ENCODE data around the gene WDR43. TPM values are rescaled to one million over a fixed set of nuclear protein-coding genes. Genes with fewer than 3 reads are reported as not detected.
A peak's percentile ranks its signal among the peaks of the same experiment; 100 is the strongest.

WDR43 gene
- total and polyA plus RNA-seq, 4 donors, result 9.0 to 53.1 (median 29.3) TPM

DNA sequence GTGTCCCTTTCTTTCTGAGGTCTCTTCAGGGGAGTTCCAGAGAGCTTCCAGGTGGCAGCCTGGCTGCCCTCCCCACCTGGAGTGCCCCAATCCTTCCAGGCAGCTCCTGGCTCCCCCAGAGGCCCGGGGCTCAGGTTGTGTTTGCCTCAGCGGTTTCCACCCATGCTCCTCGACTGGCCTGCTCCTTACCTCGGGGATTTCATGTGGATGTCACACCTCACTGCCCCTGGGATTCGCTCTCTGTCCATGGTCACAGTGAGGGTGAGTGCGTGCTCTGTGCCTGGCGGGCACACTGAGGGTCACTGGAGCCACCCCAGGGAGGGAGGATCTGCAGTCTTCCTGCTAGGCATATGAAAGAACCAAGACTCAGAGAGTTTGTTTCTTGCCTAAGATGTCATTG, 84.6 kb downstream of the WDR43 start:
- ATAC-seq (ENCODE audit: low FRiP score), result no peak
- 65 to 78% methylated on average over 7 of the region's 7 CpGs for WGBS, 2 donors
- intact Hi-C loops (cut with DNase I), result no loop called here
- H3K9me3 ChIP-seq (ENCODE audit: control insufficient read depth, low read length), result no peaks in the 10 kb centered on the region
- H3K4me3 ChIP-seq (ENCODE audit: low read length in 2 of 2), result no peak overlapping the region
- no peak overlapping the region for H3K27ac ChIP-seq (ENCODE audit: low read depth in 1 of 2, low read length in 2 of 2)
- peak in 1 of 2 donors; percentile 64 for DNase-seq
- H3K4me1 ChIP-seq (ENCODE audit: control insufficient read depth in 1 of 2, insufficient read depth in 2 of 2, low read length in 2 of 2), result no peaks in the 10 kb centered on the region
- no peaks in the 10 kb centered on the region for H3K36me3 ChIP-seq (ENCODE audit: control insufficient read depth in 1 of 2, insufficient read depth in 2 of 2, low read length in 1 of 2)
- no peaks in the 10 kb centered on the region for H3K27me3 ChIP-seq (ENCODE audit: control insufficient read depth in 1 of 2, insufficient read depth in 2 of 2, low read length in 1 of 2)

DNA sequence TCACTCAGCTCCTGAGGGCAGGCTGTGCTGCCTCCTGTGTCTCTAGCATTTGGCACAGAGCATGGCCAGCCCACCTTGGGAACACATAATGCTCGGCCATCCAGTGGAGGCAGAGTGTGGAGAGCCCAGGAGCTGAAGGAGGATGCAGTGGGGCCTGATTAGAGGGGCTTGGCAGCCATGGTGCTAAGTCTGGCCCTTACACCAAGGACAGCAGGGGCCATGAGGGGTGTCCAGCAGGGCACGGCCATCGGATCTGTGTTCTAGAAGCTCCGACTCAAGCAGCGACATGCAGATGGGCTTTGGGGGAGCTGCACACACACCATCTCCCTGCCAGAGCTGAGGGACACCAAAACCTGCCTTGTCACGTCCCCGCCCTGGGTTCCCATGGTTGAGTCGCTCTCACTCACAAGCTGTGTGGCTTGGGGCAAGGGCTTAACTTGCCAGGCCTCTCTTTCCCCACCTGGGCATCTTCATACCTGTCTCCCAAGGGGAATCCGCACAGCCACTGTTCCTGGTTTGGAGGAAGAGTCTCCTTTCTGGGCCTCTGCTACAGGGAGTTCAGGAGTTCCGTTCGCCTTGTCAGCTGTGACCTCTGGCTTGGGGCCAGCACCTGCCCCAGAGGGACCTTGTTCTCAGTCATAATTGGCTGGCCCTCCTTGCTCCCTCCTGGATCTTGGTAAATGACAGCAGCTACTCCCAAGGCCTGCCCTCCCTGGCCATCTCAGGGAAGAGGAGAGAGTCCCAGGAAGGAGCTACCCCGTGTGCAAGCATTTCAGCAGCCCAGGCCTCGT, 85.3 kb downstream of the WDR43 start:
- Histone ChIP-seq H3K27me3 (ENCODE audit: control insufficient read depth in 1 of 2, insufficient read depth in 2 of 2, low read length in 1 of 2) (no peaks in the 10 kb centered on the region), H3K4me3 (ENCODE audit: low read length in 2 of 2) (no peak overlapping the region), H3K4me1 (ENCODE audit: control insufficient read depth in 1 of 2, insufficient read depth in 2 of 2, low read length in 2 of 2) (no peaks in the 10 kb centered on the region), H3K36me3 (ENCODE audit: control insufficient read depth in 1 of 2, insufficient read depth in 2 of 2, low read length in 1 of 2) (no peaks in the 10 kb centered on the region), H3K27ac (ENCODE audit: low read depth in 1 of 2, low read length in 2 of 2) (no peak overlapping the region), H3K9me3 (ENCODE audit: control insufficient read depth, low read length) (no peaks in the 10 kb centered on the region)
- no peak for ATAC-seq (ENCODE audit: low FRiP score)
- intact Hi-C loops (cut with DNase I), result no loop called here
- 80 to 82% methylated on average over 13 of the region's 13 CpGs for WGBS, 2 donors
- peak in 1 of 2 donors; percentile 57 for DNase-seq

DNA sequence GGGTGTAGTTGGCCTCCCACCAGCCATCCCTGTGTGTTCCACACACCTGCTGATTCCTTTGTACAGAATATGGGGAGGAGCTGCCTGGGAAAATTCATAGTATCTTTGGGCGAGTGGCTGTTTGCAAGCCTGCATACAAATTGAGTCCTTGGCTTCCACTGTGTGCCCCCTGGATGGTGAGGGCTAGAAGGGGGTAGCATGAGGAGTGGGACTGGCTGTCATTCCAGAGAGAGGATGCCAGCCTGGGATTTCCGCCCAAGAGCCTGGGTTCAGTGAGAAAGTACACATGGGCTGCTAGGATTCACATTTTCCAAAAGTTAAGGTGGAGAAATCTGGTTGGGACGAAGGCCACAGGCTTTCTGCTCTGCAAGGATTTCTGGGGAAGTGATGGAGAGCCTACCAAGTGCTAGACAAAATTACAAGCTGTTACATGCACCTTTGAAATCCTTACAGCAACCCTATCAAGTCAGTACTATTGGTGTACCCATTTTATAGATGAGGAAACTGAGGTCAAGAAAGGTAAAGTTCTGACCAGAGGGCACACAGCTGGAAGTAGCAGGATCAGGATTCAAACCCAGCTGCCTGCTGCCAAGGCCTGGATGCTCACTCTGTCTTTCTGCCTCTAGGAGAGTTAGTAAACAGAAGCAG, 86.0 kb downstream of the WDR43 start:
- WGBS, 2 donors, result 86 to 87% methylated on average over 3 of the region's 3 CpGs
- H3K36me3 ChIP-seq (ENCODE audit: control insufficient read depth in 1 of 2, insufficient read depth in 2 of 2, low read length in 1 of 2), result no peaks in the 10 kb centered on the region
- H3K27me3 ChIP-seq (ENCODE audit: control insufficient read depth in 1 of 2, insufficient read depth in 2 of 2, low read length in 1 of 2), result no peaks in the 10 kb centered on the region
- no peak overlapping the region for H3K4me3 ChIP-seq (ENCODE audit: low read length in 2 of 2)
- no peaks in the 10 kb centered on the region for H3K4me1 ChIP-seq (ENCODE audit: control insufficient read depth in 1 of 2, insufficient read depth in 2 of 2, low read length in 2 of 2)
- no peak overlapping the region for H3K27ac ChIP-seq (ENCODE audit: low read depth in 1 of 2, low read length in 2 of 2)
- no peak for ATAC-seq (ENCODE audit: low FRiP score)
- no peak for DNase-seq
- intact Hi-C loops (cut with DNase I), result no loop called here
- H3K9me3 ChIP-seq (ENCODE audit: control insufficient read depth, low read length), result no peaks in the 10 kb centered on the region

DNA sequence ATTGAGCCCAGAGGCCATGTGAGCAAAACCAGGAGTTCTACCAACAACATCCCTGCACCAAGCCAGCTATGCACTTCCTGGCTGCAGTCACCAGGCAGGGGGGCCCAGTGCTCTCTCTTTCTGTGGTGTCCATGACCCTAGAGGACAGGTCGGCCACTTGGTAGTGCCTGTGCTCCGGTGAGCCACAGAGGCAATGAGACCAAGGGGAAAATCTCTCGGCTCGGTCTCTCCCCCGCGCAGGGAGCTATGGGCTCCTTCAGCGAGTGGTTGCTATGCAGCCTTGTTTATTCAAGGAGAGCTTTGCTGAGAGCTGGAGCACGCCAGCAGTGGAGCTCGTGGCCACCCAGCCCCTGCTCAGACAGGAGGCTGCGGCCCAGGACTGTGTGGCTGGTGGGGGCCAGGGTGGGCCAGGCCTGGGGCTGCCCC, 86.6 kb downstream of the WDR43 start, which contains the start of gene TOGARAM2:
TOGARAM2 (plus strand) TSS at position 283 of the 426 bp plus-strand sequence. CDS start 13,537 bp downstream, outside the sequence.
- ATAC-seq (ENCODE audit: low FRiP score) (peak; percentile 66), DNase-seq (no peak)
- Histone ChIP-seq H3K4me1 (ENCODE audit: control insufficient read depth in 1 of 2, insufficient read depth in 2 of 2, low read length in 2 of 2) (no peaks in the 10 kb centered on the region), H3K9me3 (ENCODE audit: control insufficient read depth, low read length) (no peaks in the 10 kb centered on the region), H3K4me3 (ENCODE audit: low read length in 2 of 2) (no peak within 1 kb of the TSS), H3K27me3 (ENCODE audit: control insufficient read depth in 1 of 2, insufficient read depth in 2 of 2, low read length in 1 of 2) (no peaks in the 10 kb centered on the region), H3K36me3 (ENCODE audit: control insufficient read depth in 1 of 2, insufficient read depth in 2 of 2, low read length in 1 of 2) (no peaks in the 10 kb centered on the region), H3K27ac (ENCODE audit: low read depth in 1 of 2, low read length in 2 of 2) (no peak within 1 kb of the TSS)
- WGBS, 2 donors, result 5 to 9% methylated on average over 10 of the region's 10 CpGs
- intact Hi-C loops (cut with DNase I), result no loop called here

DNA sequence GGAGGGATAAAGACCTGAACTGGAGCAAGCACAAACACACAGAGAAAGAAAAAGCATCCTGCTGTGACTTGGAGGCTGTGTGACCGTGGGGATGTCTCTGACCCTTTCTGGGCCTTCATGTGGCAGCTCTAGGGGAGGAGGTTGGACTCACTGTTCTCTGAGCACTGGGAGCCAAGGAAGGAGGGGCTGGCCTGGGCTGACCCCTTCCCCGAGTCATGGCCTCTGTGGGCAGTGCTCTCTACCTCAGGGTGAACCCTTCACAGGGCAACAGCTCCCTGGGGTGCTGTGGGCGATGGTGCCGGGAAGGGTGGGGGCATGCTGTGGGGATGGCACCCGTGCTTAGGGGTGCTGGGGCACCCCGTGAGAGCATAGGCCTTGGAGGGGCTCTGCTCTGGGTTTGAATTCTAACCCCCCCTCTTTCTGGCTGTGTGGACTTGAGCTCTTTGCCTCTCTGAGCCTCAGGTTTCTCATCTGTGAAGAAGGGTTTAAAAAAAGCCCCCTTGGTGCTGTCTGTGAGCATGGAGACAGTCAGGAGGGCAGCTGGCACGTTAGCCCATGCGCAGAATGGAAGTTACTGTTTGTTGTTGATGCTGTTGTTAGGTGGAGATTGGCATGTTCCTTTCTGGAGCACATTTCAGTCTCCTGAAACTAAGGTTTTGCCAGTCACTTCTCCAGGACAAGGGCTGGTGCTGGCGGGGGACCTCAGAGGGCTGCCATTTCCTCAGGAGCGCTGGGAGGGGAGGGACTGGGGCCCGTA, 87.3 kb downstream of the WDR43 start:
- DNase-seq (no peak), ATAC-seq (ENCODE audit: low FRiP score) (no peak)
- no peaks in the 10 kb centered on the region for H3K36me3 ChIP-seq (ENCODE audit: control insufficient read depth in 1 of 2, insufficient read depth in 2 of 2, low read length in 1 of 2)
- 86 to 88% methylated on average over 11 of the region's 11 CpGs for WGBS, 2 donors
- H3K4me3 ChIP-seq (ENCODE audit: low read length in 2 of 2), result no peak overlapping the region
- H3K9me3 ChIP-seq (ENCODE audit: control insufficient read depth, low read length), result no peaks in the 10 kb centered on the region
- H3K27ac ChIP-seq (ENCODE audit: low read depth in 1 of 2, low read length in 2 of 2), result no peak overlapping the region
- no peaks in the 10 kb centered on the region for H3K4me1 ChIP-seq (ENCODE audit: control insufficient read depth in 1 of 2, insufficient read depth in 2 of 2, low read length in 2 of 2)
- intact Hi-C loops (cut with DNase I), result no loop called here
- no peaks in the 10 kb centered on the region for H3K27me3 ChIP-seq (ENCODE audit: control insufficient read depth in 1 of 2, insufficient read depth in 2 of 2, low read length in 1 of 2)

DNA sequence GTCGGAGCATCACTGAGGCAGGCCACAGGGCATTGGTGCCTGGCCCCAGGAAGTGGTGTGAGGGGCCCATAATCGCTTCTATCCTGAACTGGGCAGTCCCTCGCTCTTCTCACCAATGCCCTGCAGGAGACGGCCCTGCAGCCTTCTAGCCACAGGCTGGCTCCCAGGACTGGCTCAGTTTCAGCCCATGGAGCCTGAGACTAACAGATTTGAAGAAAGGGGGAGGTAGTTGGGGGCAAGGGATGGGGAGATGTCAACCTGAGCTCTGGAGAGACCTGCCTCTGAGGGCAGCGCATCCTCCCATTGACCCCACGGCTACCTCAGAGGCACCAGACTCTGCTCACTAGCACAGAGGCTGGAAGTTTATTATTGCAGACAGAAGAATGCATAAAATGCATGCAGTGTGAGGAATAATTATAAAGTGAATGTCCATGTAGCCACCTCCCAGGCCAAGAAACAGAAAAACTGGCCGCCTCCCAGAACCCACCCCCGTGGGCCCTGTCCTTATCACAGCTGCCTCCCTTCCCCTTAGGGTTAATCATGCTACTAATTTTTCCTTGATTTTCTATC, 88.0 kb downstream of the WDR43 start:
- no peak overlapping the region for H3K27ac ChIP-seq (ENCODE audit: low read depth in 1 of 2, low read length in 2 of 2)
- ATAC-seq (ENCODE audit: low FRiP score), result no peak
- 92% methylated on average over 8 of the region's 8 CpGs for WGBS, 2 donors

DNA sequence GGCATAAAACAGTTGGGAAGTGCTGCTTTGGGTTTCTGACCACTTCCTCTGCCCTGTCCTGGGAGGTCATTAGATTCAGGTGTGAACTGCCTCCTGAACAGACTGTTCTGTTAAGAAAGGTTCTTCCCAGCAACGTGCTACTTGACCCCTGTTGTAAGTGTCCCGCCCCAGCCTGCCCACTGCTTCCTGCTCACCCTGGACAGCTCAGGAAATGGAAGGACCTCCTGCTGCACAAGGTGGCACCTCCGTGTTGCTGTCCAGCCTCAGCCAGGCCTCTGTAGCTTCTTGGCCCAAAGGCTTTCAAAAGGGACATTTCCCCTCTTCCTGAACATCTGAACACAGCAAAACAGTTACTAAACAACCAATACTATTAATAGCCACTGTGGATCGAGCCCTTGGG, 92.0 kb downstream of the WDR43 start:
- intact Hi-C loops (cut with DNase I), result no loop called here
- H3K27ac ChIP-seq (ENCODE audit: low read depth in 1 of 2, low read length in 2 of 2), result no peak overlapping the region
- H3K27me3 ChIP-seq (ENCODE audit: control insufficient read depth in 1 of 2, insufficient read depth in 2 of 2, low read length in 1 of 2), result no peaks in the 10 kb centered on the region
- H3K4me1 ChIP-seq (ENCODE audit: control insufficient read depth in 1 of 2, insufficient read depth in 2 of 2, low read length in 2 of 2), result no peaks in the 10 kb centered on the region
- DNase-seq (no peak), ATAC-seq (ENCODE audit: low FRiP score) (no peak)
- no peaks in the 10 kb centered on the region for H3K9me3 ChIP-seq (ENCODE audit: control insufficient read depth, low read length)
- H3K4me3 ChIP-seq (ENCODE audit: low read length in 2 of 2), result no peak overlapping the region
- no peaks in the 10 kb centered on the region for H3K36me3 ChIP-seq (ENCODE audit: control insufficient read depth in 1 of 2, insufficient read depth in 2 of 2, low read length in 1 of 2)
- 55 to 57% methylated on average over 4 of the region's 4 CpGs for WGBS, 2 donors

More for the DNA sequence above, 88.0 kb downstream of the WDR43 start:
- Histone ChIP-seq H3K4me1 (ENCODE audit: control insufficient read depth in 1 of 2, insufficient read depth in 2 of 2, low read length in 2 of 2) (no peaks in the 10 kb centered on the region), H3K36me3 (ENCODE audit: control insufficient read depth in 1 of 2, insufficient read depth in 2 of 2, low read length in 1 of 2) (no peaks in the 10 kb centered on the region), H3K4me3 (ENCODE audit: low read length in 2 of 2) (no peak overlapping the region), H3K9me3 (ENCODE audit: control insufficient read depth, low read length) (no peaks in the 10 kb centered on the region), H3K27me3 (ENCODE audit: control insufficient read depth in 1 of 2, insufficient read depth in 2 of 2, low read length in 1 of 2) (no peaks in the 10 kb centered on the region)
- intact Hi-C loops (cut with DNase I), result no loop called here
- no peak for DNase-seq

DNA sequence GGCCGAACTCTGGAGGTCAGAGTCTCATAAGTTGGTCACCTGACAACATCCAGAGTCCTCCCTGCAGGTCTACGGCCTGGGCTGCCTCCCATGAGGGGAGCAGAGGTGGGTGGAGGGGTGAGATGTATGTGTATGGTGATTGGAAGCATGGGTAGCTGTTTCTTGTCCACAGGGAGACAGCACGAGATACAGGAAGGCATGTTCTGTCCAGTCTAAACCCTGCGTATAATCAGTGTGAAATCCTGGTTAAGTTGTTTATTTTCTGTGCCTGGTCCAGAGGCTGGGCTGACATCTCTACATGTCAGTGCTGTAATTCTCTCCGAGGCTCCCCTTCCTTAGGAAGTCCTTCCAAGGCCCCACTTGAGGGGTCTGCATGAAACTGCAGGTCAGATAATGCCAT, 95.5 kb downstream of the WDR43 start:
- DNase-seq (no peak), ATAC-seq (ENCODE audit: low FRiP score) (no peak)
- Histone ChIP-seq H3K36me3 (ENCODE audit: control insufficient read depth in 1 of 2, insufficient read depth in 2 of 2, low read length in 1 of 2) (no peaks in the 10 kb centered on the region), H3K9me3 (ENCODE audit: control insufficient read depth, low read length) (no peaks in the 10 kb centered on the region), H3K4me3 (ENCODE audit: low read length in 2 of 2) (no peak overlapping the region), H3K27ac (ENCODE audit: low read depth in 1 of 2, low read length in 2 of 2) (no peak overlapping the region), H3K27me3 (ENCODE audit: control insufficient read depth in 1 of 2, insufficient read depth in 2 of 2, low read length in 1 of 2) (no peaks in the 10 kb centered on the region), H3K4me1 (ENCODE audit: control insufficient read depth in 1 of 2, insufficient read depth in 2 of 2, low read length in 2 of 2) (no peaks in the 10 kb centered on the region)
- 96% methylated on average over 5 of the region's 5 CpGs for WGBS, 2 donors
- intact Hi-C loops (cut with DNase I), result no loop called here
